Skin of body (tissue), 2 donors: ENCODE results near the gene PPFIA1. TPM values are rescaled to one million over a fixed set of nuclear protein-coding genes. Genes with fewer than 3 reads are reported as not detected.
A peak's percentile ranks its signal among the peaks of the same experiment; 100 is the strongest.

Experiments used
- DNase-seq: peaks from one replicate; lab custom pipeline; 2025; lab: John Stamatoyannopoulos, UW
- total RNA-seq: library from RNA; depleted of rRNA; stranded (reverse); fragments of >200 nt; gene quantifications from one replicate; pipeline ENCODE4 v1.2.3, GENCODE V29; 2014

Gene PPFIA1
- total RNA-seq, 1 donor from 2014 or later = 43.2 TPM

GRCh38 chr11:70353900-70354568, 83.5 kb downstream of the PPFIA1 start:
- no peak for DNase-seq

DNA sequence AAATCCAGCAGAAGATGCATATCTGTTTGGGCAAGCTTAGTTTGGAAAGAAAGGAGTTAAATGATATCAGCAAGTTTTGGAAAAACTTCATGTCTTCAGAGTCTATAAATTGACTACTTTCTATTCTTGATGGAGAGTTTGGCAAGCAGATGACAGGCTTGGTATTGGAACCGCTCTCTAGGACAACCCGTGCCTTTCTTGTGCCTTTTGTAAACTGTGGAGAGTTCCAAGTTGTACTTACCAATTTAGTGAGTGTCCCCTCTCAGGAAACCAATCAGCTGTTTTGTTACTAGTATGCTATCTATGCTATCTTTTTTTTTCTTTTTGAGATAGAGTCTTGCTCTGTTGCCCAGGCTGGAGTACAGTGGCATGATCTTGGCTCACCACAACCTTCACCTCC, 84.1 kb downstream of the PPFIA1 start:
- DNase-seq = no peak

DNA sequence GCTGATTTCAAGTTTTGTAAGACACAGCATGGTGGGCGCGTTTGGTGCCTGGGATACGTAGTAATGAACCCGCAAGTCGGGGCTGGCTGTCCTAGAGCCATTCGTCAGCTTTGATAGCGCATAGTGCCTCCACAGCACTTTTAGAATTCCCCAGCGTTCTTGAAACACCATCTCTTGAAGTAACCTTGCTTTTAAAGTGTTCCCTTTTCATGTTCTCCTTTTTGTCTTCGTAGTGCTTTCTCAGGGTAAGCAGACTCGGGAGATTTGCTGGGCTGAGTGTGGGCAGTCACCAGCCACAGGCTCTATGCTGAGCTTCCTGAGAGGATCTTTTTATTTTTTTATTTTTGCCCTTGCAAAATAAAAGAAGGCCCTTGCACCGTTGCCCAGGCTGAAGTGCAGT, 88.3 kb downstream of the PPFIA1 start:
- no peak for DNase-seq

DNA sequence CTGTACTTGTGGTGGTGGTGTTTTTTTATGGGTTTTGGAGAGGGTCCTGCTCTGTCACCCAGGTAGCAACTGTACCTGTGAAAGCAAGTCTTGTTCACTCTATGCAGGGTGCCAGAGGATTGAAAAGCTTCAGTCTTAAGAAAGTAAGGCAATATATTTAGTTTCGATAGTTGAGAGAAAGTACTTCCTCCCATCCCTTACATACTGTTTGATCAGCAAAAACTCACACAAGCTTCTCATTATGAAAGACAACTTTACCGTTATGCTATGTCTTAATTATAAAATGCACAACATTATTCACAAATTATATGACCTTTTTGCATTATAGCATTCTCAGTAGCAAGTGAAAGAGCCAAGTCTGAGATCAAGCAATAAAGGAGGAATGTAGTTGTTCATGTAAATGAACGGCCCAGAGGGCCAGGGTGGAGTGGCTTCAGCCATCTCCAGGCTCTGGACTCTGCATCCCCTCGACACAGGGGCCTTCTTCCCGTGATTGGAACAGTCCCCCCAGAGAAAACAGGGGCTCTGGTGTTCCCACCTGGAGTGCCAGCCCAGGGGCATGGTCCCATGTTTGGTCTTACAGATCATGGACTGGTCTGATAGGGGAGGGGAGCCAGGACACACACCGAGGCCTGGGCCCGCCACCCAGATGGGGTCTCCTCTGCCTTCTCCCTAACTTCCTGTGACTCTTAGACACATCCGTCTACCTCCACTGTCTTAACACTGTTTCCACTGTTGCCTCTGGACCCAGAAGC, 89.1 kb downstream of the PPFIA1 start:
- DNase-seq = no peak

DNA sequence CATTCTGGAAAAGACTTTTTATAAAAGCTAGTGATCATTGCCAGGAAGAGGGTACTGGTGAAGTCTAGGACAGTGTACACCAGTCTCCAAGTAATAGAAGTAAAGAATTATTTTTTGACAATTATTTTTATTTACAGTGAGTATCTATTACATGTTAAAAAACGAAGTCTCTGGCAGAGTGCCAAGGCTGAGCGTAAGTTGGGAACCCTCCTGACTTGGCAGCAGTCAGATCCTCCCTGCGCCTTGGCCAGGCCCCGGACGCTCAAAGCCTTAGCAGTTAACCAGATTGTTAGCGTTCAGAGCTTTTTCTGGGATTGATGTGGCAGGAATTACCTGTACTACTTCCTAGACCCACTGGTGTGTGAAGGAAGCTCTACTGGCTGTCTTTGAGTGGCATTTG, 89.7 kb downstream of the PPFIA1 start:
- no peak for DNase-seq

DNA sequence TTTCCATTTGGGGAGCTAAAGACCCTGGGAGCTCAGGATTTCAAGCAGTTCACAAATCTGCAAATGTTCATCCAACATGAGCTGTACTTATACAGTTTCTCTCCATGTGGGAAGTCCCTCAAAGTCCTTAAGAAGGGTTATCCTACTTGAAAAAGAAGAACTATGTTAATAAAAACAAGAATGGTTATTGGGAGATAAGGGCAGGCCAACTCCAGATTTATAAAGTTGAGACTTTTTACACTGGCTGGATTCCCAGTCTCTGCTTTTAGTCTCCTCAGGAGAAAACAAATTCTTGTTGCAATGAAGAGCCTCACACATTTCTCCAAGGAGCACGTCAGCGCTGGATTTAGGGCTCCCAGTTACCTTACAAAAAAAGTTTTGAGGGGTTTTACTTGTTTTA, 93.7 kb downstream of the PPFIA1 start:
- no peak for DNase-seq

GRCh38 chr11:70364745-70365543, 94.5 kb downstream of the PPFIA1 start:
- DNase-seq = no peak

- no peak for DNase-seq
These were observed 95.0 kb downstream of the PPFIA1 start for GRCh38 chr11:70365544-70365927.

GRCh38 chr11:70367071-70367470, 96.6 kb downstream of the PPFIA1 start:
- no peak for DNase-seq

DNA sequence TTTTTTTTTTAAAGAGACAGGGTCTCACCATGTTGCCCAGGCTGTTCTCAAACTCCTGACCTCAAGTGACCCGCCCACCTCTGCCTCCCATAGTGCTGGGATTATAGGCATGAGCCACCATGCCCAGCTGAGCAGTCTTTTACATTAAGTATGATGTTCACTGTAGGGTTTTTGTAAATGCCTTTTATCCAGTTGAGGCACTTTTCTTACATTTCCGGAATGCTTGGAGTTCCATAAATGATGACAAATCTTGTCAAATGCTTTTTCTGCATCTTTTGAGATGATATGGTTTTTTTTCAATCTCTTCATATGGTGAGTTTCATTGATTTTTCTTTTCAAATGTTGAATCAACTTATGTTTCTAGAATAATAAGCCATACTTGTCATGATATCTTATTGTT, 98.5 kb downstream of the PPFIA1 start:
- DNase-seq = no peak

- no peak for DNase-seq
These were observed 100.8 kb downstream of the PPFIA1 start for GRCh38 chr11:70371241-70371640.

DNA sequence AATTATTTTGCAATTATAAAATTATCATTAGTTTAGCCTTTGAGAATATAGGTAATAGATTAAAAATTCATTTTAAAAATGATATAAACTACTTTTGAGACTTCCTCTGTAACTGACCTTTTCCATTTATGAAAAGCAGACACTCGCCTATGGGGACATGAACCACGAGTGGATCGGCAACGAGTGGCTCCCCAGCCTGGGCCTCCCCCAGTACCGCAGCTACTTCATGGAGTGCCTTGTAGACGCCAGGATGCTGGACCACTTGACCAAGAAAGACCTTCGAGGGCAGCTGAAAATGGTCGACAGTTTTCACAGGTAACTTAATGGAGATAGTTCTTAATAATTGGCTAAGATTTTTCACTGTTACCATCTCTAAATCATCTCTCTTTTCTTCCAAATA, 101.6 kb downstream of the PPFIA1 start:
- DNase-seq = no peak

- DNase-seq = no peak
These were observed 106.1 kb downstream of the PPFIA1 start for GRCh38 chr11:70376621-70377020.

DNA sequence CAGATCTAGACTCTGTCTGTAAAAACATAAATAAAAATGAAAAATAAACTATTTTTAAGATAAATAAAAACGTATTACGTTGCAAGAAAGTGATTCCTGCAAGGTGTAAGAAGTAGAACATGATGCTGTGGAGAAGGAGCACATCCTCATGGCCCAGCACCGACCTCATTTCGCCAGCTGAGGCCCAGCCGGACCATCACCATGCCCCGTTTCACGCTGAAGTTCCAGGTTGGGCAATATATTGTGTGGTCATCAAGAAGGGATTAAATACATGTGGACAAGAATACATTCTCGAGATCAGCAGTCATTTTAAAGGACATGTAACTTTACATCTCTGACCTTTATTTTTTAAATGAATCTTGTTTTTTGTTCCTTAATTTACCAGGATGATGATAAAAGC, 107.2 kb downstream of the PPFIA1 start:
- no peak for DNase-seq

GRCh38 chr11:70378506-70379134, 108.1 kb downstream of the PPFIA1 start:
- no peak for DNase-seq

- no peak for DNase-seq
These were observed 110.9 kb downstream of the PPFIA1 start for GRCh38 chr11:70381350-70381749.

- peak; percentile 10 for DNase-seq
These were observed 111.7 kb downstream of the PPFIA1 start for GRCh38 chr11:70381872-70382861.

- peak; percentile 95 for DNase-seq
These were observed 113.4 kb downstream of the PPFIA1 start for GRCh38 chr11:70383664-70384565.

GRCh38 chr11:70384566-70385152, 114.2 kb downstream of the PPFIA1 start:
- no peak for DNase-seq
